GM18870 (cell line): ENCODE data around the gene RAD21L1.

ENCODE experiments used
- ATAC-seq: cut with Tn5 transposase; IDR thresholded peaks from one replicate; pipeline ENCODE4 v1.9.1; 2021; ENCODE audit warnings: moderate library complexity; ENCODE audit not compliant: unreplicated experiment

Gene RAD21L1

GRCh38 chr20:1293641-1294379 lies 68.0 kb downstream of the RAD21L1 start:
- ATAC-seq = no peak

DNA sequence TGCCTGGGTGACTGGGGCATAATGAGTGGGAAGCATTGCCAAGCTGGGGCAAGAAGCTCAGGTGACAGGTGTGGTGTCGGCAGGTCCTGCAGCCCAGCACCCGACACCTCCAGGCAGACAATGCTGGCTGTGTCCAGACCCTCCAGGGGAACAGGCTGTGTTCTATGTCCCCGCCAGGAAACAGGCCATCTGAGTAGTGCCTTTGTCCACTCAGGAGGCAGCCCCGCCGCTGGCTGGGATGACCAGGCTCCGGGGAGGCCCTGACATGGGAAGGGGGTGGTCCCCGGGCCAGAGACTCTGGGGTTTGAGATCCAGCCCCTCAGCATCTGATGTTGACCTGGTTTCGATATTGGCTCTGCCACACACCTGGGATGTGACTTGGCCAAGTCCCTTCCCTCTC lies 68.7 kb downstream of the RAD21L1 start:
- ATAC-seq = no peak

DNA sequence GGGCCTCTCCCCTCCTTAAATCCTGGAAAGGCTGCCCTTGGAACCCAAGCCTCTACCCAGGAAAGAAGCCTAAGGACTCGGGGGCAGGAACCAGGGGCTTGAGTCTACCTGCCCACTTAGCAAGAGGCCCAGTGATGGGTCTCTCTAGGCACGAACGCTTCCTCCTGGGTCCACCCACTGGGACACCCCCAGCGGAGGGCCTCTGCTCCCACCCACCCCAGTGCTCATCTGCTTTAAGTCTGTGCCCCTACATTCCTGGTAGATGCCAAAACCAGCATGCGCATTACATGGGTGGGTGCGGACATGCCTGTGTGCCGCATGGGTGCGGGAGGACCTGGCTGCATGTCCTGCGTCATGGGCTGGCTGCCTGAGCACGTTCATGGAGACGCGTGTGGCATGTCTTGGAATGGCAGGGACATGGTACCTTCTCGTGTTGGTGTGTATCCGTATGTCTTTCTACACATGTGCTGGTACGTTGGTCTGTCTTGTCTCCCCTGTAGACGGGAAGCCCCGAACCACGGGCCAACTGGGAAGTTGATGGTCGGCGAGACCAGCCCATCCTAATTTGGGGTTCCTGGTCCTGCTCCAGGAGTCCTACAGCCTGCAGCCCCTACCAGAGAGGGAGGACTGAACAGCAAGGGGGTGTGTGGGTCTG lies 69.6 kb downstream of the RAD21L1 start:
- no peak for ATAC-seq

DNA sequence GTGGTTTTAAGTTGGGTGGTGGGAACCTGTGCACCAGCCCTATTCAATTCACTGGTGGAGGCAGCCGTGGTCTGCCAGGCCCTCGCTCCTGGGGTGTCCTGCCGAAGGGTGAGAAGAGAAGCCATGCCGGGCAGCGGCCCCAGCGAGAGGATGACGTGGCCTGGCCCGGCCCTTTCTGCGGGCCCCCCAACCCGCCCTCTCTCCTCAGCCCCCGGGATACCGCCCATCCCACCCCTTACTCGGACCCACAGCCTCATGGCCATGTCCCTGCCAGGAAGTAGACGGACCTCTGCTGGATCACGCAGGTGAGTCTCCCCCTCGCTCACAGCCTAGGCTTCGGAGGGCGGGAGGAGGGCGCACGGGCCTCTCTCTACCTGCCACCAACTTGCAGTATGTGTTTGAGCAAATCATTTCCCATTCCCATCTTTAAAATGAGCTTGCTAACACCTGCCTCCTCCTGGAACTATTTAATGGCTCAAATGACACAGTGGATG lies 70.3 kb downstream of the RAD21L1 start:
- no peak for ATAC-seq

DNA sequence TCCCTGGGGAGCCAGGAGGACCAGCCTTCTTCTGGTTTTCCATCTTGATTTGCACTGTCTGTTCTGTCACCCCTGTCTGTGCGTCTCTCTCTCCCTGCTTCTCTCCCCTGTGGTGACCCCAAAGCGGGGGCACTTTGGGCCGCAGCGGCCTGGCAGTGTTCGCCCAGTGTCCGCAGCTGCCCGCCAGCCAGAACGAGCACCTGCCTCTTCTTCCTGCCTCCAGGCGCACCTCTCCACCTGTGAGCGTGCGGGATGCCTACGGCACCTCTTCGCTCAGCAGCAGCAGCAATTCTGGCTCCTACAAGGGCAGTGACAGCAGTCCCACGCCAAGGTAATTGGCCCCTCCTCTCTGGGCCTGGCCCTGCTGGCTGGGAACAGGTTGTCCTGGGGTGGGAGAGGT lies 71.1 kb downstream of the RAD21L1 start:
- ATAC-seq = no peak

DNA sequence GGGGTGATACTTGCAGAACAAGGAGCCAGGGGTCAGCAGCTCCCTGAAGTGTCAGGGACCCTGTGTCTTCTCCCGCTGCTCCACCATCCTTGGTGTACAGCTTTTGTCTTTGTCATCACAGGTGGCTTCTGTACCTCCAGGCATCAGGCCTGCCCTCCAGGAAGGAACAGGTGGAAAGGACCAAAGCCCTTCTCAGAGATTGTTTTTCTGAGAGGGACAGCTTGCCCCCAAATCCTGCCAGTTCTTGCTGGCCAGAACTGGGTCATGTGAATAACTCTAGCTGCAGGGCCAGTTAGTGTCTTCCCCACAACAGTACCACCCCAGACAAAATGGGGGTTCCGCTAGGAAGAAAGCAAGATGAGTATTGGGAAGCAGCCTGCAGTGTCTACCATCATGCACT lies 71.6 kb downstream of the RAD21L1 start:
- ATAC-seq = no peak

- ATAC-seq = no peak
Measured at GRCh38 chr20:1298166-1298565, 72.3 kb downstream of the RAD21L1 start.

GRCh38 chr20:1298888-1299511 lies 73.2 kb downstream of the RAD21L1 start:
- no peak for ATAC-seq

GRCh38 chr20:1299522-1299921 lies 73.7 kb downstream of the RAD21L1 start:
- no peak for ATAC-seq

GRCh38 chr20:1300083-1300840 lies 74.4 kb downstream of the RAD21L1 start:
- no peak for ATAC-seq

GRCh38 chr20:1301031-1301529 lies 75.2 kb downstream of the RAD21L1 start:
- ATAC-seq = no peak

GRCh38 chr20:1302685-1303541 lies 77.1 kb downstream of the RAD21L1 start:
- no peak for ATAC-seq

- no peak for ATAC-seq
Measured at GRCh38 chr20:1304710-1305515, 79.1 kb downstream of the RAD21L1 start.
